Retinal pigment epithelial cell (primary cell): ENCODE results near the gene ZFTA.

Experiments used
- DNase-seq: peaks from one replicate; pipeline ENCODE4 v3.0.0-alpha.2; 2010; ENCODE audit warnings: low read depth
- H3K4me3 ChIP-seq: 2 replicates; pipeline ENCODE4 v1.5.1; 2011; ENCODE audit warnings: mild to moderate bottlenecking, low read length, control low read depth, moderate library complexity
- TF ChIP-seq, protein P1 (sequence below): conservative IDR thresholded peaks from 2 replicates; pipeline ENCODE4 v1.5.1; 2011; ENCODE audit warnings: low read depth, low read length, control low read depth, inconsistent platforms

The ZFTA gene

DNA sequence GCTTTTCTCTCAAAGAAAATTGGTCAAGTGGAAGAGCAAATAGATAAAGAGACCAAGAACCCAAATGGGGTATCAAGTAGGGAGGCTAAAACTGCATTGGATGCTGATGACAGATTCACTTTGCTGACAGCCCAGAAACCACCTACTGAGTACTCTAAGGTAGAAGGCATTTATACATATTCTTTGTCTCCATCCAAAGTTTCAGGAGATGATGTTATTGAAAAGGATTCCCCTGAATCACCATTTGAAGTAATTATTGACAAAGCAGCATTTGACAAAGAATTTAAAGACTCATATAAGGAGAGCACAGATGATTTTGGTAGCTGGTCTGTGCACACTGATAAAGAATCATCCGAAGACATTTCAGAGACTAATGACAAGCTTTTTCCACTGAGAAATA is 49.6 kb downstream of the ZFTA start:
- no peak for DNase-seq
- H3K4me3 ChIP-seq = no peak overlapping the region
- TF ChIP-seq, protein P1, sequence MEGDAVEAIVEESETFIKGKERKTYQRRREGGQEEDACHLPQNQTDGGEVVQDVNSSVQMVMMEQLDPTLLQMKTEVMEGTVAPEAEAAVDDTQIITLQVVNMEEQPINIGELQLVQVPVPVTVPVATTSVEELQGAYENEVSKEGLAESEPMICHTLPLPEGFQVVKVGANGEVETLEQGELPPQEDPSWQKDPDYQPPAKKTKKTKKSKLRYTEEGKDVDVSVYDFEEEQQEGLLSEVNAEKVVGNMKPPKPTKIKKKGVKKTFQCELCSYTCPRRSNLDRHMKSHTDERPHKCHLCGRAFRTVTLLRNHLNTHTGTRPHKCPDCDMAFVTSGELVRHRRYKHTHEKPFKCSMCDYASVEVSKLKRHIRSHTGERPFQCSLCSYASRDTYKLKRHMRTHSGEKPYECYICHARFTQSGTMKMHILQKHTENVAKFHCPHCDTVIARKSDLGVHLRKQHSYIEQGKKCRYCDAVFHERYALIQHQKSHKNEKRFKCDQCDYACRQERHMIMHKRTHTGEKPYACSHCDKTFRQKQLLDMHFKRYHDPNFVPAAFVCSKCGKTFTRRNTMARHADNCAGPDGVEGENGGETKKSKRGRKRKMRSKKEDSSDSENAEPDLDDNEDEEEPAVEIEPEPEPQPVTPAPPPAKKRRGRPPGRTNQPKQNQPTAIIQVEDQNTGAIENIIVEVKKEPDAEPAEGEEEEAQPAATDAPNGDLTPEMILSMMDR = no peak
